ENCODE data around the gene RER1.

RER1 gene, protein sequence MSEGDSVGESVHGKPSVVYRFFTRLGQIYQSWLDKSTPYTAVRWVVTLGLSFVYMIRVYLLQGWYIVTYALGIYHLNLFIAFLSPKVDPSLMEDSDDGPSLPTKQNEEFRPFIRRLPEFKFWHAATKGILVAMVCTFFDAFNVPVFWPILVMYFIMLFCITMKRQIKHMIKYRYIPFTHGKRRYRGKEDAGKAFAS

GRCh38 chr1:2391041-2391930, at the start of gene RER1, which contains the start of gene MORN1:
Gene RER1, plus strand, starts transcription at chr1:2391841. Its CDS starts 3,950 bp downstream, at chr1:2395791.
Gene MORN1, minus strand, starts transcription at chr1:2391554. Its CDS starts 21 bp downstream, at chr1:2391533.
- DNase-seq (ENCODE audit: low spot score), result peak; percentile 99

DNA sequence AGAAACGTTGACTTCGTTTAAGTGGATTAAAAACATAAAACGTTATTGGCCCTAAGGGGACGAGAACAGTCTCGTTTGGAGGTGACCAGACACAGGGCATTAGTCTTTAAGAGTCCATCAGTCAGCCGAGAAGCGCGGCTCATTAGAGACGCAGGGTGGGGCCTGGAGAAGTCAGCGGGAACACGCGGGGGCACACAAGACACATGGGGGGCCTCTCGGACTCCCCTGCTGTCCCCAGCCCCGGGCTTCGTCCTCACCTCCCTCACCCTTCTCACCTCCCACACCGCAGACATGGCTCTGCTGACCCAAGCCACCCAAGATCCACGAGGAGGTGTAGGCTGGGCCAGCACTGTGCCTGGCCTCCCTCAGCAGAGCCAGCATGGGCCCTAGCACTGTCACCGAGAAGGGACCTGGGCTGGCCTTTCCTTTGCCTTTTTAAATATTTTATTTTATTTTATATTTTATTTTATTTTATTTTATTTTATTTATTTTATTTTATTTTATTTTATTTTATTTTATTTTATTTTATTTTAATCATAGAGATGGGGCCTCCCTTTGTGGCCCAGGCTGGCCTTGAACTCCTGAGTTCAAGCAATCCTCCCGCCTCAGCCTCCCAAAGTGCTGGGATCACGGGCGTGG, 49.1 kb upstream of the RER1 start:
- DNase-seq (ENCODE audit: low spot score), result no peak

DNA sequence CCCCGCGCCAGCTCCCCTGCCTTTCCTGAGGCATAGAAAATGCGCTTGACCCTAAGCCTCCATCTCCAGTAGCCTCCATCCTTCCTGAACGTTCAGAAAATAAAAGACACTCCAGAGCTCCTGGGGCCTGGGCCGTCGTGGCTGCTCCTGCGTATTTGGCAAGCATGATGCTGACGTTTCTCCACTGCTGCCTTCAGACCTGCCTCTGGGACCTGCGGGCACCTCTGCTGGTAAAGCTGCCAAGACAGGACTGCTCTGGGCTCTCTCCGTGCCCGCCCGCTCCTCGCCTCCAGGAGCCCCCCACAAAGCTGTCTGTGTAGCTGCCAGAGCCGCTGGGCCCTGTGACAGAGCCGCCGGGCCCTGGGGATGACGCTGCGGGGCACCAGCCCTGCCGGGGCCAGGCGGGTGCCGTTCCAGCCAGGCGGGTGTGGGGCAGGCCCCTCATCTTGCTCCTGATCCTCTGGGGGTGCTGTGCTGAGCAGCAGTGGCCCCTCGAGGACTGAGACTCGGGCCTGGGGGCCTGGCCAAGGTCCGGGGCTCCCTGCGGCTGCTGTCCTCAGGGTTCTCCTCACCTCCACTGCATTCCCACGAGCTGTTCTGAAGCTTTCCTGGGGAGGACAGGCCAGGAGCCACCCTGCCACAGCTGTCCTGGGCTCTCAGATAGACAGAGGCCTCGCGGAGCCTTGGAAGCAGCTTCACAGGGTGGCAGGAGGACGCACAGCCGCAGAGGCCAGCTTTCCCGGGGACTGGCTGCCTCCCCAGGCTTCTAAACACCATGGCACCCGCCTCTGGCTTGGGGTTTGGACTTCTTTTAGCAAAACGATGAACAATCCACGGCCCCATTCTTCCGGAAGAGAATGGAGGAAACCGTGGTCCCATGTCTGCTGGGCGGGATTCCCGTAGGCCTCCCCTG, 48.4 kb upstream of the RER1 start:
- no peak for DNase-seq (ENCODE audit: low spot score)

DNA sequence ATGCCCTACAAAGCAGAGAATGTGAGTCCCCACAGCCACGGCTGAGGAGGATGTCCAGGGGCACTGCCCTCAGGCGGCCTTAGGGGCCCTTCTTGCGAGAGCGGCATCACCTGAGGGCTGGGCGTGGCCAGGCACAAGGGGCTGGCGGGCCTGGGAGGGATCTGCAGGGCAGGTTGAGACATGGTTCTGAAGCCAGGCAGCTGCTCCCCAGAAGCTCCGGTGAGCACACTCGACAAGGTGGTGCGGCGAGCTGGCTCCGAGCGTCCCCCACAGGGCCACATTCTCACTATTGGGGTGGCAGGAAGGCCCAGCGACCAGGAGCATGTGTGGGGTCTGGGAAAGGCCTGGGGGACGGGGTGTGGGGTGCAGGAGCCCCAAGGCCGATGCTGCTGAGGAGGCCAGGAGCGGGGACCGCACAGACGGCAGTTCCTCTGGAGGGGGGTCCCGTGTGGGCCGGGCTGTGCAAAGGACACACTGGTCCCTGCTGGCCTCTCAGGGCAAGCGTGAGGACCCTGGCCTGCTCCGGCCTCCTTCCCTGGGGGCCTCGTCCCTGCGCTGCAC, 47.4 kb upstream of the RER1 start:
- DNase-seq (ENCODE audit: low spot score), result no peak

GRCh38 chr1:2344744-2345296, 46.8 kb upstream of the RER1 start:
- DNase-seq (ENCODE audit: low spot score), result no peak

GRCh38 chr1:2345297-2346075, 46.2 kb upstream of the RER1 start:
- DNase-seq (ENCODE audit: low spot score), result no peak

DNA sequence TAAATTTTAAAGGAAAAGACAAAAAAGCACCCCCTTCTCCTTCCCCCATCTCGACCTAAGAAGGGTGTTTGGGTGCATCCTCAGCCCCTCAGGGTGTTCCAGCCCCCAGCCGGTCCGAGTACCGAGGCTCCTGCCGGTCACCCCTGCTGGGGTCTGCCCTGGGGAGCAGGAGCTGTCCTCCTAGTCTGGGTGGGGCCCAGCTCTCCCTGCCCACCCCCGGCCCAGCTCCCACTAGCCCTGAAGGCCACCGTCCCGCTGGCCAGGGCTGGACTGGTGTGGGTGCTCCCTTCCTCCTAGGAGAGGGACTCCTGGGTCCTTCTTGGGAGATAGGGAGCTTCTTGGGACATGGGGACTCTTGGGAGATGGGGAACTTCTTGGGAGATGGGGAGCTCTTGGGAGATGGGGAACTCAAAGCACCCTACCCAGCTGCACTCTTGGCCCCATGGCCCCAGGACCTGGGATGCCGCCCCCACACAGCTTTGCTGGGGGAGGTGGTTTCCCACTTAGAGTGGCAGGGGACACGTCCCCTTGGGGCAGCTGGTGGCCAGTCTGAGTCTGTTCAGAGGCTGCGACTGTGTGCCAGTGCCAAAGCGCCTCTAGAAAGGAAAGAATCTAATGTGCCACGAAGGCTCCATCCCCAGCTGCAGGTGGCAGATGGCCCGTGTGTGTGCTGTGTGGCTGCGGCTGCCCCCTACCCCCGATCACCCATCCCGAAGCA, 44.8 kb upstream of the RER1 start:
- DNase-seq (ENCODE audit: low spot score), result no peak

- no peak for DNase-seq (ENCODE audit: low spot score)
These were observed 44.2 kb upstream of the RER1 start for GRCh38 chr1:2347409-2347785.

DNA sequence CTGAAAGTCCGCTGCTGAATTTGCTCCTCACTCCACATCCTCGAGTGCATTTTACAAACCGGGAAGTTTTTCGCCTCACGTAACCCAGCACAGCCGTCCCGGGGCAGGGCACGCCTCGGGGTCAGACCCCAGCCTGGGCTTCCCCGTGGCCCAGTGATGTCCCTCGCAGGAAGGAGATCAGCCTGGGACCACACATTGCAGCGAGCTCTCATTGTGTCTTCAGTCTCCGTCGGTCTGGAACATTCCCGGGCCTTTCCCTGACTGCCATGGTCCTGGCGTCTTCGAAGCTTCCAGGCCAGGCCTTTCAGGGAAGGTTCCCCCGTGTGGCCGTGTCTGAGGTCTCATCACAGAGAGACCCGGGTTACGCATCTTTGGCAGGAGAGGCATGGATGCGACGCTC, 43.7 kb upstream of the RER1 start:
- no peak for DNase-seq (ENCODE audit: low spot score)

GRCh38 chr1:2348346-2349325, 43.0 kb upstream of the RER1 start:
- no peak for DNase-seq (ENCODE audit: low spot score)

GRCh38 chr1:2349806-2350205, 41.8 kb upstream of the RER1 start:
- DNase-seq (ENCODE audit: low spot score), result no peak

- no peak for DNase-seq (ENCODE audit: low spot score)
These were observed 41.1 kb upstream of the RER1 start for GRCh38 chr1:2350501-2350900.

DNA sequence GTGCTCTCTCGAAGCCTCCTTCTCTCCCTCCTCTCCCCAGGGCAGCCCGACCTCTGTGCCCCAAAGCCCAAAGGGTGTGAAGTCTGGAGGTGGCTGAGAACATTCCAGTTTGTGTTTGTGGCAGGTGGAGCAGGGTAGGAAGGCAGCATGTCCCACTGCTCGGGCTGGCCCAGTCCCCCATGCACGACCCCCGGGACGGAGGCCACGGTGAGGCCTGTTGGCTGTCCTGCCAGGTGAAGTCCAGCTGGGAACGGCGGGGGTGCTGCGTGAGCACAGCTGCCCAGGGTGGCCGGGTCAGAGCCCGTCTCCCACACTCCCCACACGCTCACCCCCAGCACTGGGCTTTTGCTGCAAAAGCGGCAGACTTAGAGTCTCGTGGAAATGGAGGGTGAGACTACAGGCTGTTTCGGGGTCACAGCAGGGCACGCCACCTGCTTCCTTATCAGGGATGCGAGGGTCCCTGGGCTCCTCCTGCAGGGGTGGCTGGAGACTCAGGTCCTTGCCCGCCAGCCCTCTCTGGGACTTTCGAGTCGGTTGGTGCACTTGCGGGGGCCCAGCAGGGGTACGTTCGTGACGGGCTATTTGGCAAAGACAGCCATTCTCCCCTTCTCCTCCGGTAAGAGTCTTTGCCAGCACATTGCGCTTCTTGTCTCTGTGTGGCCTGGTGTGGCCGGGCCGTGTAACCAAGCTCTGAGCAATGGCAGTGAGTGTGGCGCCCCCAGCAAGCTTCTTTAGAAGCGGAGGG, 40.6 kb upstream of the RER1 start:
- no peak for DNase-seq (ENCODE audit: low spot score)

DNA sequence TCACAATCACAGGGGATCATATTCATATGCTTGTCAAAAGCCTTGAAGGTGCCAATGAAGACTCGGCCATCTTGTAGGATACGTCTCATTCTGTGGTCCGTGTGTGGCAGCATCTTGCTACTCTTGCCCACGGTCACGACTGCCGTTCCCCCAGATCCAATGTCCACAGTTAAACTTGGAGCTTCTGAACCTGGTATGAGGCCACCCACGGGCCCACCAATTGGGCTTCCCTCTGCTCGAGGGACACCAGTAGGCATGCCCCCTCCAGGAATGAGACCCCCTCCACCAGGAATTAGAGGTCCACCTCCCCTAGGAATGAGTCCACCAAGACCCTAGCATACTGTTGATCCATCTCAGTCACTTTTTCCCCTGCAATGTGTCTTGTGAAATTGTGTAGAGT, 39.9 kb upstream of the RER1 start:
- no peak for DNase-seq (ENCODE audit: low spot score)

DNA sequence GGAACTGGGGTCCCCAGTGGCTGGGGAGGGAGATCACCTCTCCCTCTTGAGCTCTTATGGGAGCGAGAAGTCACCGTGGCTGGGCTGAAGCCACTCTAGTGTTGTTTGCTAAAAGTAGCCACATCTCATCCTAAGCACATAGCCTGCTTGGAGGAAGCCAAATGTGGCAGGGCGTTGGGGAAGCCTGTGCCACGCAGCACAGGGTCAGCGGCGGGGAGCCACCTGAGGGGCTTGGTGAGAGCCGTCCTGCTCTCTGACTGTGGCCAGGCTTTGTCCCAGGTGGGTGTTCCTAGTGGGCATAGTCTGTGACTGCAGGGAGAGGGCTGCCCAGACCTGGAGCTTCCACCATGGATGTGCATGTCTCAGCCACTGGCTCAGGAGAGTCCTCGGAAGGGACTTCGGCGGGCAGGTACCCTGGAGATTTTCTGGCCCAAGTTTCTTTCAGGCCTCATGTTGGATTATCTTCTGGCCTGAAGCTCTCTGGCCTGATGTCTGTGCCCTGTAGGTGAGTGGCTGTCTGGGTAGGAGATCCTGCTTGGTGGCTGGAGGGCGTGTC, 39.2 kb upstream of the RER1 start:
- DNase-seq (ENCODE audit: low spot score), result no peak

DNA sequence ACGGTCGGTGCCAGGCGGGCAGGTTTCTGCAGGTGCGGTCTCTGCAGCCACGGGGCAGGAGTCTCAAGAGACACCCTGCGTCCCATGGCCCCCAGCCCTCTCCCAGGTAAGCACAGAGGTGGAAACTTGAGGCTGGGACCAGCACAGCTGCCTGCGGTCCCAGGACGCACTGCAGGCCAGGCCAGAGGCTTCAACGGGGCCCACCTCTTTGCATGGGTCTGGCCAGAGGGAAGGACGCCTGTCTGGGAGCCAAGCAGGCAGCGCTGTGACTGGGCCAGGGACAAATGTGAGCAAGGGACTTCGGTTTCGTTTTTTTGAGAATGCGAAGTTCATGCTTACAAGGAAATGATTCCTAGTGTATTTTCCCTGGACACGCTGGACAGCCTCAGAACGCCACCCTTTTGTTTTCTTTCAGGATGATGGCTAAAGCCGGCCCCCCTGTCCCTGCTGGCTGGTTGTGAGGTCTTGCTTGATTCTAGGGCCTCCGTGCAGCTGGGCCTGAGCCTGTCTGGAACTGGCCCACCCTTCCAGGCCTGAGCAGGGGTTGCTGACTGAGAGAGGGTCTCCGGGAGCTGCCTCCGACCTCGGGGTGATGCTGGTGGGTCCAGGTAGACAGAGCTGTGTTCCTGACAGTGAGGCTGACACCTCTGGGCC, 38.6 kb upstream of the RER1 start:
- DNase-seq (ENCODE audit: low spot score), result no peak
